ENCODE measurements around the gene REEP1. TPM values are rescaled to one million over a fixed set of nuclear protein-coding genes. Genes with fewer than 3 reads are reported as not detected.

REEP1 gene
- polyA plus RNA-seq, 1 donor (not counting 4 experiments of a cell fraction or from before 2014, with no cell fraction given), result 0.30 TPM

DNA sequence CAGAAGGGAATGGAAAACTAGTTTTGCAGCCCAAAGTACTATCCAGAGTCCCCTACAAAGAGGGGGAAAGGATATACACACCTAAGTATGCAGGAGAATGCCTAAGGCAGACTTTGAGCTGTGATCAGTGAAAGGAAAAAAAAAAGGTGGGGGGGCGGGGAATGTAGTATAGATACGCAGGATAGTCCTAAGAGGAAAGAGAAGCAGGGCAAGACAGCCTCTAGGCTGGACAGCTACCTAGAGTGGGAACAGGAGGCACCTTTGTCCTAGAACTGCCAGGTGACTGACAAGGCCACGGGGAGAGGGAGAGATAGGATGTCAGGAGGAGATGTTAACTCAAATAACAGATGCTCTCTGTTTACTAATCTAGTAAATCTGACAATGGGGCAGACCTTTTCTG lies 6.0 kb downstream of the REEP1 start:
- Histone ChIP-seq H2AFZ (ENCODE audit: control insufficient read depth, low read length) (no peak overlapping the region), H3K27me3 (ENCODE audit: control insufficient read depth, extremely low read depth, insufficient read depth, low read length) (peaks cover 24% of the 10 kb centered on the region), H3K4me2 (ENCODE audit: control insufficient read depth, extremely low read depth, insufficient read depth, low read depth, low read length) (no peak overlapping the region), H3K36me3 (ENCODE audit: control insufficient read depth in 2 of 2, extremely low read depth in 1 of 2, insufficient read depth in 2 of 2, low read length in 2 of 2) (no peaks in the 10 kb centered on the region), H3K9me3 (ENCODE audit: control insufficient read depth, low read depth, low read length) (no peaks in the 10 kb centered on the region), H3K4me3 (ENCODE audit: control insufficient read depth in 2 of 3, extremely low read depth in 1 of 3, insufficient read depth in 2 of 3, low read depth in 1 of 3, low read length in 3 of 3) (no peak overlapping the region), H4K20me1 (ENCODE audit: control insufficient read depth, extremely low read depth, insufficient read depth, low read length) (no peaks in the 10 kb centered on the region), H3K9me1 (ENCODE audit: control insufficient read depth, extremely low read depth, insufficient read depth, low read length) (no peaks in the 10 kb centered on the region), H3K9ac (ENCODE audit: control insufficient read depth, extremely low read depth, insufficient read depth, low read length) (no peak overlapping the region), H3K79me2 (ENCODE audit: control insufficient read depth, insufficient read depth, low read length) (no peaks in the 10 kb centered on the region), H3K27ac (ENCODE audit: control insufficient read depth, insufficient read depth, low read length) (no peak overlapping the region), H3K4me1 (ENCODE audit: control insufficient read depth, extremely low read depth, insufficient read depth, low read length) (peaks cover 4% of the 10 kb centered on the region)
- no peak for FAIRE-seq
- no peak for DNase-seq (ENCODE audit: low read depth, low spot score)
- dilution Hi-C loops (cut with MboI; ENCODE audit: extremely low pct_ligation_motif_present, low sequenced_read_pairs), result no loop called here
- TF ChIP-seq CTCF (optimal IDR thresholded peaks at IDR 0.05 in 1 of 3, IDR thresholded peaks at IDR 0.05 in 1 of 3, conservative IDR thresholded peaks at IDR 0.05 in 1 of 3; ENCODE audit: extremely low read depth in 1 of 3, insufficient read depth in 2 of 3, low read length in 3 of 3), result no peak
- no peak for TF ChIP-seq EZH2 (IDR thresholded peaks at IDR 0.05; ENCODE audit: low read length)

DNA sequence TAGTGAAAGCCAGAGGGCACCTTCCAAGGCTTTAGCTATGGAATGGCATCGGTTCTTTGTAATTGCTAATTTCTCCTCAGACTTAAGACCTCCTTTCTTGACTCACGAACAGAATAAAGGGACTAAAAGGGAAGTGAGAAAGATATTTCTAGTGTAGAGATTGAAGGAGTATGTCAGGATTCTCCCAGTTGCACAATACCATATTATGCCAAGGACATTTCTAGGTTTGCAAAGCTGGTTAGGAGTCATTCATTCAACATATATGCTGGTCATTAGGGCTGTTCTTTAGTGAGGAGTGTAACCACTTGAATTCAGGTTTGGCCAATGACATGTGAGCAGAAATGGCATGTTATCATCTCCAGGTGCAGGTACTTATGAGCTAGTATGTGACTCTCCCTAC lies 7.4 kb downstream of the REEP1 start:
- no peak for DNase-seq (ENCODE audit: low read depth, low spot score)

More for the DNA sequence above, 7.4 kb downstream of the REEP1 start:
- H3K4me1 ChIP-seq (ENCODE audit: control insufficient read depth, extremely low read depth, insufficient read depth, low read length), result no peaks in the 10 kb centered on the region
- no peaks in the 10 kb centered on the region for H4K20me1 ChIP-seq (ENCODE audit: control insufficient read depth, extremely low read depth, insufficient read depth, low read length)
- no peak overlapping the region for H3K9ac ChIP-seq (ENCODE audit: control insufficient read depth, extremely low read depth, insufficient read depth, low read length)
- no peak for FAIRE-seq
- H2AFZ ChIP-seq (ENCODE audit: control insufficient read depth, low read length), result no peak overlapping the region
- H3K27me3 ChIP-seq (ENCODE audit: control insufficient read depth, extremely low read depth, insufficient read depth, low read length), result peaks cover 17% of the 10 kb centered on the region
- no peak overlapping the region for H3K4me3 ChIP-seq (ENCODE audit: control insufficient read depth in 2 of 3, extremely low read depth in 1 of 3, insufficient read depth in 2 of 3, low read depth in 1 of 3, low read length in 3 of 3)
- H3K9me3 ChIP-seq (ENCODE audit: control insufficient read depth, low read depth, low read length), result no peaks in the 10 kb centered on the region
- H3K36me3 ChIP-seq (ENCODE audit: control insufficient read depth in 2 of 2, extremely low read depth in 1 of 2, insufficient read depth in 2 of 2, low read length in 2 of 2), result no peaks in the 10 kb centered on the region
- no peaks in the 10 kb centered on the region for H3K9me1 ChIP-seq (ENCODE audit: control insufficient read depth, extremely low read depth, insufficient read depth, low read length)
- H3K79me2 ChIP-seq (ENCODE audit: control insufficient read depth, insufficient read depth, low read length), result no peaks in the 10 kb centered on the region
- H3K27ac ChIP-seq (ENCODE audit: control insufficient read depth, insufficient read depth, low read length), result no peak overlapping the region
- no peak overlapping the region for H3K4me2 ChIP-seq (ENCODE audit: control insufficient read depth, extremely low read depth, insufficient read depth, low read depth, low read length)
- no peak for TF ChIP-seq CTCF (optimal IDR thresholded peaks at IDR 0.05 in 1 of 3, IDR thresholded peaks at IDR 0.05 in 1 of 3, conservative IDR thresholded peaks at IDR 0.05 in 1 of 3; ENCODE audit: extremely low read depth in 1 of 3, insufficient read depth in 2 of 3, low read length in 3 of 3)
- TF ChIP-seq EZH2 (IDR thresholded peaks at IDR 0.05; ENCODE audit: low read length), result no peak
- dilution Hi-C loops (cut with MboI; ENCODE audit: extremely low pct_ligation_motif_present, low sequenced_read_pairs), result no loop called here

Data from keratinocyte (primary cell).